ENCODE results near the gene SPEN.

The SPEN gene

GRCh38 chr1:15835741-15836510 is 11.6 kb upstream of the SPEN start:
- Histone ChIP-seq H3K4me3 (ENCODE audit: low read depth, low read length) (peak overlapping the region; percentile 79), H3K36me3 (ENCODE audit: control insufficient read depth in 2 of 2, insufficient read depth in 1 of 2, low read length in 2 of 2) (no peaks in the 10 kb centered on the region; a peak in 1 of 3 replicates), H3K9me3 (ENCODE audit: control insufficient read depth, insufficient read depth, low read depth, low read length) (no peaks in the 10 kb centered on the region), H3K27ac (ENCODE audit: extremely low read depth, low read depth, low read length) (peak overlapping the region; percentile 98), H3K4me1 (ENCODE audit: control insufficient read depth, insufficient read depth, low read length) (peaks cover 5% of the 10 kb centered on the region)
- CTCF ChIA-PET, result no interaction called here
- POLR2A ChIA-PET, result interaction anchor here (0.7 to 3.6 kb wide), 6 partner anchors 9 to 104 kb away, joined by 3 to 27 read pairs (median 7); partner anchors contain the start of gene SPEN
- TF ChIP-seq ZNF558 (tag by site-specific recombination; IDR thresholded peaks at IDR 0.05) (no peak), ZNF155 (tag by site-specific recombination; IDR thresholded peaks at IDR 0.05) (no peak), ZBTB1 (tag by site-specific recombination; IDR thresholded peaks at IDR 0.05) (peak; percentile 96; the same call in 1 of the 2 replicates), ZNF610 (tag by site-specific recombination; IDR thresholded peaks at IDR 0.05; ENCODE audit: borderline replicate concordance) (0 out of 2 replicates have a peak, but pooled peaks have one; percentile 44), ZNF423 (tag by site-specific recombination; IDR thresholded peaks at IDR 0.05) (no peak), ZNF629 (tag by site-specific recombination; IDR thresholded peaks at IDR 0.05) (no peak), ZNF660 (tag by site-specific recombination; IDR thresholded peaks at IDR 0.05) (peak; percentile 80), ZNF529 (tag by site-specific recombination; IDR thresholded peaks at IDR 0.05; ENCODE audit: insufficient replicate concordance) (no peak), ZNF146 (tag by site-specific recombination; IDR thresholded peaks at IDR 0.05) (no peak), ZNF23 (tag by site-specific recombination; IDR thresholded peaks at IDR 0.05; ENCODE audit: borderline replicate concordance) (no peak), ZIC2 (tag by site-specific recombination; IDR thresholded peaks at IDR 0.05) (no peak), SP7 (tag by site-specific recombination; IDR thresholded peaks at IDR 0.05) (no peak; the same call in 1 of the 2 replicates), BCL11B (tag by site-specific recombination; IDR thresholded peaks at IDR 0.05; ENCODE audit: low read depth) (no peak), PRDM10 (tag by site-specific recombination; IDR thresholded peaks at IDR 0.05) (peak; percentile 37; the same call in 1 of the 2 replicates), SCRT2 (tag by site-specific recombination; IDR thresholded peaks at IDR 0.05) (no peak), ZNF521 (tag by site-specific recombination; IDR thresholded peaks at IDR 0.05) (no peak), ZNF792 (tag by site-specific recombination; IDR thresholded peaks at IDR 0.05) (no peak), ZNF777 (tag by site-specific recombination; IDR thresholded peaks at IDR 0.05; ENCODE audit: borderline replicate concordance) (no peak), ZSCAN16 (tag by site-specific recombination; IDR thresholded peaks at IDR 0.05) (no peak), ZNF518A (tag by site-specific recombination; conservative IDR thresholded peaks at IDR 0.05; ENCODE audit: low read depth) (no peak), ZNF596 (tag by site-specific recombination; IDR thresholded peaks at IDR 0.05) (no peak), ZNF501 (tag by site-specific recombination; IDR thresholded peaks at IDR 0.05) (0 out of 2 replicates have a peak, but pooled peaks have one; percentile 16), ZNF16 (tag by site-specific recombination; IDR thresholded peaks at IDR 0.05; ENCODE audit: low read depth) (no peak), KLF16 (tag by site-specific recombination; IDR thresholded peaks at IDR 0.05) (no peak), ZNF311 (tag by site-specific recombination; IDR thresholded peaks at IDR 0.05; ENCODE audit: borderline replicate concordance) (no peak), MEIS1 (CRISPR knock-in tag; IDR thresholded peaks at IDR 0.05; ENCODE audit: borderline replicate concordance) (no peak), ZNF76 (tag by site-specific recombination; IDR thresholded peaks at IDR 0.05; ENCODE audit: borderline replicate concordance, low read depth) (no peak; the same call in 1 of the 2 replicates), GLI2 (tag by site-specific recombination; IDR thresholded peaks at IDR 0.05; ENCODE audit: borderline replicate concordance, low read depth) (no peak)
- TF ChIP-seq, protein P1, sequence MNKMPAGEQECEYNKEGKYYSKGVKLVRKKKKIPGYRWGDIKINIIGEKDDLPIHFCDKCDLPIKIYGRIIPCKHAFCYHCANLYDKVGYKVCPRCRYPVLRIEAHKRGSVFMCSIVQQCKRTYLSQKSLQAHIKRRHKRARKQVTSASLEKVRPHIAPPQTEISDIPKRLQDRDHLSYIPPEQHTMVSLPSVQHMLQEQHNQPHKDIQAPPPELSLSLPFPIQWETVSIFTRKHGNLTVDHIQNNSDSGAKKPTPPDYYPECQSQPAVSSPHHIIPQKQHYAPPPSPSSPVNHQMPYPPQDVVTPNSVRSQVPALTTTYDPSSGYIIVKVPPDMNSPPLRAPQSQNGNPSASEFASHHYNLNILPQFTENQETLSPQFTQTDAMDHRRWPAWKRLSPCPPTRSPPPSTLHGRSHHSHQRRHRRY (tag by site-specific recombination; IDR thresholded peaks at IDR 0.05), result no peak
